GM19395 (cell line): ENCODE data around the gene WWC1.
A peak's percentile ranks its signal among the peaks of the same experiment; 100 is the strongest.

ENCODE experiments used
- ATAC-seq: cut with Tn5 transposase; IDR thresholded peaks from one replicate; pipeline ENCODE4 v1.9.1; 2021; ENCODE audit warnings: mild to moderate bottlenecking, moderate library complexity; ENCODE audit not compliant: unreplicated experiment

The WWC1 gene

DNA sequence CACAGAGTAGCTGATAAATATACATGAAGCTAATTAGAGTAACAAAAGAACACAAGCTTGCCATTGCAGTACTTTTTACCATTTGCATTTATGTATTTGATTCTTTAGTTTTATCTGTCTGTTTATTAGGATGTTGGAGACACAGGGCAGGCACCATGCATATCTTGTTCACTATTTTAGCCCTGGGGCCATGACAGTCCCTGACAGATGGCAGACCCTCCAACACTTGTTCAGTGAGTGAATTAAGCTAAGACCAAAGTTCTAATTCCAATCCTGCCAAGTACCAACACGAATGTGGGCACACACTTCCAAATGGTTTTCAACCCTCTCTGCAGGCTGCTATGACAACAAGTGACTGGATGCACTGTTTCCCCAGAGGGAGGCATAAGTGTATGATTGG is 182.9 kb downstream of the WWC1 start:
- ATAC-seq, result no peak

DNA sequence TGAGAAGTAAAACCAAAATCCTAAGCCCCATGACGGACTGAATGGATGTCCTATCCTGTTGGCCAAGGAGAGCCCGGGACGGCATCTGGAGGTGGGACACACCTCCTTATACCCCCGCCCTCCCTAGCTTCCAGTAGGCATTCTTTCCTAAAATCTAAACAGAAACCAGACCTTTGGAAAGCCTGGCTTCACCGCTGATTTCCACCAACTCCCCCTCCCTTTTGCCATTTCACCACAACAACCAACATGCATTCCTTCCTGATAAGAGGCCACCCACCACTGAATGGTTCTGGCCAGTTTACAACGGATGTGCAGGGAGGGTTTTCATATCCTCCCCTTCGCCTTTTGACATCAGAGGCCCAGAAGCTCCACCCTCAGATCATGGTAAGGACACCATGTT is 185.6 kb downstream of the WWC1 start:
- no peak for ATAC-seq

GRCh38 chr5:168479166-168479565 is 187.7 kb downstream of the WWC1 start:
- ATAC-seq, result no peak

- no peak for ATAC-seq
Measured at GRCh38 chr5:168480601-168481000, 189.2 kb downstream of the WWC1 start.

GRCh38 chr5:168481330-168481788 is 189.9 kb downstream of the WWC1 start:
- ATAC-seq, result peak; percentile 95

DNA sequence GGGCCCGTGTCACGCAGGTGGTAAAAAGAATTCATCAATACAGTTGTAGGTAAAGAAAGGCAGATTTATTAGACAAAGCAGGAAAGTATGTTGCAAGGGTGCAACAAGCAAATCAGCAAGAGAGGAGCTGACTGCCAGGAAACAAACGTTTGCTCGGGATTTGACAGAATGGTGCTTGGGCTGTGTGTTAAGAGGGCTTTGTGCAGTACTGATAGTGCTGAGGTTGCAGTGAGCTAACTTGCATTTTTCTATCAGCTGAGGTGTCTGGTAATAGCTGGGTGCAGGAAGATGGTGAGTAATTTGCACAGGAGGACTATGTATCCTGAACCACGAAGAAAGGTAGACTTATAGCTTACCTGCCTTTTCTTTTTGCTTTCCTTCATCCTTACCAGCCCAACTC is 190.9 kb downstream of the WWC1 start:
- ATAC-seq, result no peak

GRCh38 chr5:168486136-168486879 is 194.9 kb downstream of the WWC1 start, which contains the start of gene RARS1:
TSS of gene RARS1 (plus strand) at chr5:168486471. CDS start at chr5:168486499, 28 bp downstream.
- peak; percentile 89 for ATAC-seq

- no peak for ATAC-seq
Measured at GRCh38 chr5:168489059-168489458, 197.6 kb downstream of the WWC1 start.

DNA sequence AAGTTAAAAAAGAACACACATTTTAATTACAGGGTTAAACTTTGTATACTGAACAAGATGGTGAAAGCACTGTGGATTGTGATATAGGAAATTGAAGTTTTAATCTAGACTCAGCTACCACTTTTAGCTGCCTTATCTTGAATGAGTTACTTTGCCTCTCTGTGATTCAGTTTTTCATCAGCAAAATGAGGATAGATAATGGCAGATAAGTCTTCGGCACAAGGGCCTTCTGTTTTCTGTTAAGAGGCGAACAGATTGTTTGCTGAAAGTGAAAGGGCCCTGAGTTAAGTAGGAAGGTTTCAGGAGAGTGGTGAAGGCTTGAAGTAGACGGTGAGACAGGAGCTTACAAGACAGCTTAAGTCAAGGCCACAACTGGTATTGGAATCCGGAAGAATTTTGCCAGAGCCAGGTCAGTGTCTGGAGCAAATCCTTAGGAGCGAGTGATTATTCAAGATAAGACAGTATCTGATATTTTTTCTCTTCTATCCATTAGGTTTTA is 202.7 kb downstream of the WWC1 start:
- no peak for ATAC-seq

GRCh38 chr5:168502563-168503237 is 211.3 kb downstream of the WWC1 start:
- no peak for ATAC-seq

DNA sequence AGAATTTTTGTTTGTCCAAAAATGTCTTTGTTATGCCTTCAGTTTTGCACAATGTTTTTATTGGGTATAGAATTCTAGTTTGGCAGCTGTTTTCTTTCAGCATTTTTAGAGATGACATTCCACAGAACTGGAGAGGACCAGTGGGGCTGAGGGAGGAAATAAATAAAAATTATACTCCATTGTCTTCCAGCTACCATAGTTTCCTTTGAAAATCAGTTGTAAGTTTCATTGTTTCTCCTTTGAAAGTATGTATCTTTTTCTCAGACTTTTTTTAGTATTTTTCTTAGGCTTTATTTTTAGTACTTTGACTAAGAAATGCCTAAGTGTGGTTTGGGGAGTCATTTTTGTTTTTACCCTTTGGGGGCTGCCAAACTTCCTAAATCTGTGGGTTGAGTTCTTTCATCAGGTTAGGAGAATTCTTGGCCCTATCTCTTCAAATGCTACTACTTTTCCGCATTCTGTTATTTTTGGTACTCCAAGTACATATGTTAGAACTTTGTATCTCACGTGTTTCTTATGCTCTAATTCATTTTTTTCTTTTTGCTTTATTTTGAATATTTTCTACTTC is 222.5 kb downstream of the WWC1 start:
- ATAC-seq, result no peak
